NCI-H2227 (cell line): ENCODE measurements around the gene PDE6G.

Source experiments
- DNase-seq: peaks from one replicate; lab custom pipeline; 2025; ENCODE audit not compliant: unreplicated experiment; lab: John Stamatoyannopoulos, UW

PDE6G gene

GRCh38 chr17:81687770-81688541 lies 31.6 kb upstream of the PDE6G start:
- no peak for DNase-seq

GRCh38 chr17:81686614-81687013 lies 30.3 kb upstream of the PDE6G start:
- DNase-seq = no peak

- DNase-seq = no peak
Measured at GRCh38 chr17:81685108-81685507, 28.8 kb upstream of the PDE6G start.

- no peak for DNase-seq
Measured at GRCh38 chr17:81684442-81684911, 28.1 kb upstream of the PDE6G start.

- peak; percentile 100 for DNase-seq
Measured at GRCh38 chr17:81683584-81684441, 27.5 kb upstream of the PDE6G start, which contains the start of the genes ARL16 and HGS. TSS of gene ARL16 (minus strand) at chr17:81683797. CDS start at chr17:81683753, 44 bp downstream. TSS of gene HGS (plus strand) at chr17:81684011. CDS start at chr17:81684067, 56 bp downstream.

GRCh38 chr17:81683208-81683583 lies 26.9 kb upstream of the PDE6G start:
- DNase-seq = peak; percentile 63

GRCh38 chr17:81682565-81683207 lies 26.3 kb upstream of the PDE6G start:
- DNase-seq = peak; percentile 56

- DNase-seq = no peak
Measured at GRCh38 chr17:81681672-81682071, 25.3 kb upstream of the PDE6G start.

GRCh38 chr17:81680150-81680549 lies 23.8 kb upstream of the PDE6G start:
- DNase-seq = no peak

GRCh38 chr17:81676906-81677305 lies 20.6 kb upstream of the PDE6G start:
- DNase-seq = no peak

- DNase-seq = peak; percentile 50
Measured at GRCh38 chr17:81675515-81676221, 19.3 kb upstream of the PDE6G start.

- DNase-seq = no peak
Measured at GRCh38 chr17:81673561-81674258, 17.4 kb upstream of the PDE6G start.

- DNase-seq = no peak
Measured at GRCh38 chr17:81672954-81673353, 16.6 kb upstream of the PDE6G start.

- peak; percentile 21 for DNase-seq
Measured at GRCh38 chr17:81672504-81672903, 16.2 kb upstream of the PDE6G start.

- DNase-seq = no peak
Measured at GRCh38 chr17:81667754-81668153, 11.4 kb upstream of the PDE6G start.

- peak; percentile 98 for DNase-seq
Measured at GRCh38 chr17:81666342-81667191, 10.2 kb upstream of the PDE6G start, which contains the start of the genes CCDC137 and OXLD1. TSS of gene CCDC137 (plus strand) at chr17:81666737. CDS start at chr17:81666767, 30 bp downstream. TSS of gene OXLD1 (minus strand) at chr17:81666605. CDS start at chr17:81666577, 28 bp downstream.

GRCh38 chr17:81666092-81666341 lies 9.7 kb upstream of the PDE6G start:
- DNase-seq = peak; percentile 84

- peak; percentile 69 for DNase-seq
Measured at GRCh38 chr17:81665205-81666091, 9.1 kb upstream of the PDE6G start.
